ENCODE measurements around the gene DBN1.

The DBN1 gene

DNA sequence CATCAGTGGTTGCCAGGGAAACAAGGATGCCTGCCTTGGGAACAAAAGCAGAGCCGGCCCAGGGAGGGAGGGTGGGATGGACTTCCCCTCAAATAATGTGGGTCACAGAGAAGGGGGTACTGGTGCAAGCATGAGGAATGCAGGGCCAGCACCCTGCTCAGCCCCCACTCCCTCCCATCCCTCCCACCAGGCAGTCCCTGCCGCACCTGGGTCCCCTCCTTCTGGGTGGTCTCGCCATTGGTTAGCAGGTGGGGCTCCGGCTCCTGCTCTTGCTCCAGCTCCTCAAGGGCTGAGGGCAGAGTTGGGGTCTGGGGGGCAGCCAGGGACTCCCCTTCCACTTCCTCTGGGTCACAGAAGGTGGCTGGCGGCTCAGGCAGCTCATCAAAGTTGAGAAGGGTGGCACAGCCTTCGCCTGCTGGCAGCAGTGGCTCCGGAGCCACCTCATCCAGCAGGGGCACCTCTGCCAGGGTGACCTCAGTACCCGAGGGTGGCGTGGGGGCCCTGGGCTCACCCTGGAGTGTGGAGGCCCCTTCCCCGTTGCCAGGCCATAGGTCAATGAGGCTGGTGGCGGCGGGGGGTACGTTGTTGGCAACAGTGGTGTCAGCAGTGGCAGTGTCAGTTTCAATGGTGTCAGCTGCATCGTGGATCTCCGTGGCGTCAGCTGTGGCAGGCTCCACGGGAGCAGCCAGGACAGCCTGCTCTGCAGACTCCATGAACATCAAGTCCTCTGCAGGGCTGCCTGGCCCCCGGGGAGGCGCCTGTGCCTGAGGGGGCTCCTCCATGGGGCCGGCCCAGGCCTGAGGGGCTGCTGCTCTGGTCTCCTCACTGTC, 15.4 kb downstream of the DBN1 start:
- ATAC-seq (replicated peaks): no peak
- no peak for DNase-seq
- Mint-ChIP-seq H3K9me3 (no peaks in the 10 kb centered on the region), H3K4me3 (no peak overlapping the region), H3K27me3 (no peaks in the 10 kb centered on the region), H3K4me1 (ENCODE audit: low read depth in 2 of 2) (peaks cover 15 to 16% of the 10 kb centered on the region in 2 donors), H3K36me3 (ENCODE audit: insufficient read depth) (peaks cover 46% of the 10 kb centered on the region), H3K27ac (no peak overlapping the region)

DNA sequence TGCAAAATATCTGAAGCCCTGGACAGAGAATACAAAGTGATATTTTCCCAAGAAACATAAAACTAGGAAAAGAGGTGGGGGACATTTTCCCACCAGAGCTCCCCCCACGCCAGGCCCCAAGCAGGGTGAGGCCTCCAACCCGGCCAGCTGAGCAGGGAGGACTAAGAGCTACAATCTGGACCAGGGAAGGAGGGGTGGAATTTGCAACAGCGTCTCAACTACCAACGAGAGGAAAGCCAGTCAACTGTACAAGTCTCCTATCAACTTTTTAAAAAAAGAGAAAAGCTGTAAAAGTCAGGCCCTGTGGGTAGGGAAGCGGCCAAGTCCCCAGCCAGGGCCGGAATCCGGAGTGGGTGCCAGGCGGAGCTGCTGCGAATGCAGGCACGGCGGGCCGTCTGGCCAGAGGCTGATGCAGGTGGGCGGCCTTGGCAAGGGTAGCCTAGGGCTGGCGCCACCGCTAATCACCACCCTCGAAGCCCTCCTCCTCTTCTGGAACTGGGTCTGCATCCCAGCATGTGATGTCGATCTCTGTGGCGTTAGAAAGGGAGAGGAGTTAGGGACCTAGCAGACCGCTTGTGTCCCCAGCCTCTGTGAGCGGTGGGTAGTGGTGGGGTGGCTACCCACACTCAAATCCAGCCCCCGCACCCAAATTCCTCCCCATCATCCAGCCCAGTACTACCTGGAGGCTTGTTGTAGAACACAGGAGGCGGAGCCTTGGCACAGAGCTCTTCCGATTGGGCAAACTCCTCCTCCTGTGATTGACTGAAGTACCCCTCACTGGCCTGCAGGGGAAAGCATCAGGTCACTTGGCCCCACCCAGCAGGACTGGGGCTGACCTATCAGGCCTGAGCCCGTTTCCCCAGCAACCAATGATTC, 16.2 kb downstream of the DBN1 start:
- Mint-ChIP-seq H3K4me3 (no peak overlapping the region), H3K27me3 (no peaks in the 10 kb centered on the region), H3K9me3 (no peaks in the 10 kb centered on the region), H3K36me3 (ENCODE audit: insufficient read depth) (peaks cover 55% of the 10 kb centered on the region), H3K27ac (peak overlapping the region; percentile 86 to 92), H3K4me1 (ENCODE audit: low read depth in 2 of 2) (peaks cover 14% of the 10 kb centered on the region in 2 donors)
- peak; percentile 35 to 50 (median 49) for DNase-seq
- ATAC-seq (replicated peaks): peak; percentile 7

DNA sequence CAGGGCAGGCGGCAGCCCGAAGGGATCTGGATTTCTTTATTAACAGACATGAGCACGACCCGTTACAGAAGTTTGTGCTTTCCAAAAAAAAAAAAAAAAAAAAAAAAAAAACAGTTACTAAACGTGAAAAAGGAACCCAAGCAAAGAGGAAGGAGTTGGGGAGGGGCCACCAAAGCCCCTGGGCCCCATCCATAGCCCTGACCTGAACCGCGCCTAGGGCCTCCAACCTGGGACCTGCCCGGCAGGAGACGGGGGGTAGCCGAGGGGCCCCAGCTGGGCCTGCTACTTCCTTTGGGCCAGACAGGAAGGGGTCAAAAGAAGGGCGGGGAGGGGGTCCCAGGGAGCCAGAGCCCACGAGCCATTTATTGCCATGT, 16.9 kb downstream of the DBN1 start:
- Mint-ChIP-seq H3K9me3 (no peaks in the 10 kb centered on the region), H3K4me1 (ENCODE audit: low read depth in 2 of 2) (peaks cover 16 to 17% of the 10 kb centered on the region in 2 donors), H3K27me3 (no peaks in the 10 kb centered on the region), H3K4me3 (peak overlapping the region; percentile 83), H3K27ac (peak overlapping the region; percentile 86 to 92), H3K36me3 (ENCODE audit: insufficient read depth) (peaks cover 61% of the 10 kb centered on the region)
- DNase-seq (no peak), ATAC-seq (replicated peaks) (no peak)

DNA sequence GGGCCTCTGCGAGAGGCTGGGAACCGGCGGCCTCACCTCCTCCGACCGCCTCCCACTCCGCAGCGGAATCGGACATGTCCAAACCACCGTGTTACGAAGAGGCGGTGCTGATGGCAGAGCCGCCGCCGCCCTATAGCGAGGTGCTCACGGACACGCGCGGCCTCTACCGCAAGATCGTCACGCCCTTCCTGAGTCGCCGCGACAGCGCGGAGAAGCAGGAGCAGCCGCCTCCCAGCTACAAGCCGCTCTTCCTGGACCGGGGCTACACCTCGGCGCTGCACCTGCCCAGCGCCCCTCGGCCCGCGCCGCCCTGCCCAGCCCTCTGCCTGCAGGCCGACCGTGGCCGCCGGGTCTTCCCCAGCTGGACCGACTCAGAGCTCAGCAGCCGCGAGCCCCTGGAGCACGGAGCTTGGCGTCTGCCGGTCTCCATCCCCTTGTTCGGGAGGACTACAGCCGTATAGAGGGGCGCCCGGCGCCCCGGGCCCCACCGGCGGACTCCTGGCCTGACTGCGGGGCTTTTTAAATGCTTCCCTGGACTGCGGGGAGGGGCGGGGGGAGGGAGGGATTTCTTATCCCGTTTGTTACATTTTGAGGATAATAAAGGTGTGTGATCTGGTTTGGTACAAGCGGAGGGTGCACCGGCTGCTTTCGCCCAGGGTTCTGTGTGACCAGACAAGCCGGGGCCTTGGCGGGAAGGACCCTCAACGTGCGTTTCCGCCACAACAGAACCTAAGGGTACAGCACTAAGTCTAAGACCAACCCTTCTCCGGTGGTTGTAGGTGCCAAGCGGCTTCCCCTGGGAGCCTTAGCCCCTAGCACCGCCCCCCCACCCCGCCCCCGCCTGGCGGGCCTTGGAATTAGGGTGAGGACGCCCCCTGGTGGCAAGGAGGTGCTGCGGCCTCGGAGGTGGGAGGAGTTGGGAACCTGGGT, 17.5 kb downstream of the DBN1 start:
- no peaks in the 10 kb centered on the region for H3K27me3 Mint-ChIP-seq
- H3K27ac Mint-ChIP-seq: peak overlapping the region; percentile 86 to 92

GRCh38 chr5:177455036-177455660, 18.3 kb downstream of the DBN1 start:
- Mint-ChIP-seq H3K4me1 (ENCODE audit: low read depth in 2 of 2) (peaks cover 19 to 21% of the 10 kb centered on the region in 2 donors), H3K36me3 (ENCODE audit: insufficient read depth) (peaks cover 69% of the 10 kb centered on the region), H3K9me3 (no peaks in the 10 kb centered on the region), H3K27ac (peak overlapping the region; percentile 86 to 92), H3K27me3 (no peaks in the 10 kb centered on the region), H3K4me3 (peak overlapping the region; percentile 83)
- DNase-seq (peak; percentile 95), ATAC-seq (replicated peaks) (peak; percentile 62)

More for the DNA sequence above, 17.5 kb downstream of the DBN1 start:
- ATAC-seq (replicated peaks) (peak; percentile 39), DNase-seq (peak; percentile 88 to 90 (median 89))
- Mint-ChIP-seq H3K9me3 (no peaks in the 10 kb centered on the region), H3K4me3 (peak overlapping the region; percentile 83), H3K4me1 (ENCODE audit: low read depth in 2 of 2) (peaks cover 16 to 17% of the 10 kb centered on the region in 2 donors), H3K36me3 (ENCODE audit: insufficient read depth) (peaks cover 61% of the 10 kb centered on the region)

- DNase-seq (peak; percentile 94 to 97 (median 95)), ATAC-seq (replicated peaks) (peak; percentile 59)
- Mint-ChIP-seq H3K9me3 (no peaks in the 10 kb centered on the region), H3K27ac (peak overlapping the region; percentile 86 to 92), H3K4me1 (ENCODE audit: low read depth in 2 of 2) (peaks cover 19 to 21% of the 10 kb centered on the region in 2 donors), H3K36me3 (ENCODE audit: insufficient read depth) (peaks cover 73% of the 10 kb centered on the region), H3K4me3 (peak overlapping the region; percentile 83), H3K27me3 (no peaks in the 10 kb centered on the region)
Measured at GRCh38 chr5:177454397-177455035, 18.9 kb downstream of the DBN1 start.

- Mint-ChIP-seq H3K4me1 (ENCODE audit: low read depth in 2 of 2) (peaks cover 19 to 21% of the 10 kb centered on the region in 2 donors), H3K27ac (peak overlapping the region; percentile 86 to 92), H3K4me3 (peak overlapping the region; percentile 65 to 83), H3K9me3 (no peaks in the 10 kb centered on the region), H3K36me3 (ENCODE audit: insufficient read depth) (peaks cover 76% of the 10 kb centered on the region), H3K27me3 (no peaks in the 10 kb centered on the region)
- DNase-seq (no peak), ATAC-seq (replicated peaks) (no peak)
Measured at GRCh38 chr5:177453852-177454396, 19.5 kb downstream of the DBN1 start.

DNA sequence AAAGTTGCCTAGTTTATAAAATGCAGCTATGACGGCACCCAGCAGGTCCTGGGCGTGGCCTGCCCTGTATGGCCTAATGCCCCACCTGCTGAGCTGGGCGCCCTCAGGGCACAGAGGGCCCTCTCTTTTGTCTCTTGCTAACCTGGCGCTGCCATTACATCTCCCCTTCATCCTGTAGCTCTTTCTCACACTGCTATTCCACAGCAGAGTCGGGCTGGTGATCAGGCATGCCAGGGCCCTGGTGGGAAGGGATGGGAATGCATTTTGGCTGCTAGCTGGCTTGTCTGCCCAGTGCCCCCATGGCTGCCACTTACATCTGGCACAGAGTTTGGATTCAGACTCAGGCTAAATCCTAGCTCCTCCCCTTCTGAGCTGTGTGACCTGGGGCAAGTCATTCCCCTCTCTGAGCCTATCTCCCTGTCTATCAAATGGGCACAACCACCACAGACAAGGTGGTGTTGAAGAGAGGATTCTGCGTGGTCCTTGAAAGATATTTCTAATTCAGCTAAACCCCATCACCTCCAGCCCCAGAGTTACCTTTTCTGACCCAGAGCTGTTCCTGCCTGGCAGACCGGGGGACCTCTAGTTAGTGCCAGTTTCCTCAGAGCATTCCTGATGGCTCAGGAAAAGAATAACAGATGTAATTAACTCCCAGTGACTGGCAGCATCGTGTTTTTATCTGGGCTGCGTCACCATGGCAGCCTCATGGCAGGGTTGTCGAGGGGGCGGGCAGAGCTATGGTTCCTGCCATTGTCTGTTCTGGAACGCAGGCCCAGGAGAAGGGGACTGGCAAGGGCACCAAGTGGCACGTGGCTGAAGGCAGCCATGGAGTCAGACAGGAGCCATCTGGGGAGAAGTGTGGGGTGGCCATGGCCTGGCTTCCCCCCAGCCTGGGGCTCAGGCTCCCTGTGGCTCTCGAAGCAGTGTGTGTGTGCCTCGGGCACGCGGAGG, 20.5 kb downstream of the DBN1 start:
- H3K9me3 Mint-ChIP-seq: no peaks in the 10 kb centered on the region
- peaks cover 27 to 29% of the 10 kb centered on the region in 2 donors for H3K4me1 Mint-ChIP-seq (ENCODE audit: low read depth in 2 of 2)
- peak overlapping the region; percentile 27 to 31 for H3K4me3 Mint-ChIP-seq
- peaks cover 84% of the 10 kb centered on the region for H3K36me3 Mint-ChIP-seq (ENCODE audit: insufficient read depth)
- H3K27ac Mint-ChIP-seq: peak overlapping the region; percentile 44 to 92
- ATAC-seq (replicated peaks) (no peak), DNase-seq (no peak)
- H3K27me3 Mint-ChIP-seq: no peaks in the 10 kb centered on the region

- ATAC-seq (replicated peaks): no peak
- Mint-ChIP-seq H3K4me3 (no peak overlapping the region), H3K9me3 (no peaks in the 10 kb centered on the region), H3K27ac (peak overlapping the region in 1 of 2 donors; percentile 84), H3K36me3 (ENCODE audit: insufficient read depth) (peaks cover 80% of the 10 kb centered on the region), H3K27me3 (no peaks in the 10 kb centered on the region), H3K4me1 (ENCODE audit: low read depth in 2 of 2) (peaks cover 25 to 29% of the 10 kb centered on the region in 2 donors)
- no peak for DNase-seq
Measured at GRCh38 chr5:177450667-177451424, 22.6 kb downstream of the DBN1 start.

DNA sequence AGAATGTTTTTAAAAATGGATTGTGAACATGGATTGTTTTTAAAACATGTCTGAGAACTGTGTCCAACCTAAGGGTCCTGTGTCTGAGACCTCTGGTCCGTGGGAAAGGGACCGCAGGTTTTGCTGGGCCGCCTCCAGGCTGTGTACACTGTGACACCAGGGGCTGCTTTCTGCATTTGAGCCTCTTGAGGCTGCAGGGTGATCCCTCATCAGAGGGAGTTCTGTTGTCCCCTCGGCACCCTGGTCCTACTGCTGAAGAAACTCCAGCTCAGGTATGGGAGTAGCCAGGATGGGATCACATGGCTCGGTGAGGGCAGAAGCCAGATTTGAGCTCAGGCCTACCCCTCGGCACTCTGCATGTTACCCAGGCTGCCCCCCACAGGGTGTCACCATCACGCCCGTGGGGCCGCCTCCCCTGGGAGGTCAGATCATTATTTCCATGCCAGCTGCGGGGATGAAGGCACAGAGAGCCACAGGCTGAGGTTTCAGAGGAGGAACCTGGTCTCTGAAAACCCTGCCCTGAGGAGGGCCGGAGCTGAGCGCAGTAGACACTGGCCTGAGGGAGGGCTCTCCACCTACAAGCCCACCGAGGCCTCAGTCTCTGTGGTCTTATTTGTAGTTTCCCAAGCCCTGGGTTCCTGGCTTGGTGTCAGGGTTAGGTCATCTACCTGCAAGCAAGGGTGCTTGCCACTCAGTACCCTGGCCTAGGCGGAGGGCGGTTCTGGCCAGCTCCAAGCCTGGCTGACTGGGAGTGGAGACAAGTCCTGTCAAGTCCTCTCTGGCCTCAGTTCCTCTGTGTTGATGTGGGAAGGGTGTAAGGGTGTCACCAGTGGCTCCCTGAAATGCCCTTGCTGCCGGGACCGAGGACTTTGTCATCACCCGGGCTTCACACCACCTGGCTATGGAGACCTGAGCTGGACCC, 24.0 kb downstream of the DBN1 start:
- peaks cover 73% of the 10 kb centered on the region for H3K36me3 Mint-ChIP-seq (ENCODE audit: insufficient read depth)
- DNase-seq (no peak), ATAC-seq (replicated peaks) (no peak)
- H3K4me1 Mint-ChIP-seq (ENCODE audit: low read depth in 2 of 2): peaks cover 39 to 43% of the 10 kb centered on the region in 2 donors
- no peaks in the 10 kb centered on the region for H3K27me3 Mint-ChIP-seq
- peak overlapping the region in 1 of 2 donors; percentile 74 for H3K27ac Mint-ChIP-seq
- no peak overlapping the region for H3K4me3 Mint-ChIP-seq
- H3K9me3 Mint-ChIP-seq: no peaks in the 10 kb centered on the region
